ENCODE results near the gene CARMIL1. TPM values are rescaled to one million over a fixed set of nuclear protein-coding genes. Genes with fewer than 3 reads are reported as not detected.

CARMIL1 gene
- total and polyA plus RNA-seq, 12 donors = 9.2 to 36.2 (median 14.5) TPM

GRCh38 chr6:25519856-25520255 is 240.7 kb downstream of the CARMIL1 start:
- intact Hi-C loops (cut with DNase I) = no loop called here
- no peaks in the 10 kb centered on the region for H3K9me3 ChIP-seq (replicated peaks in 1 of 3)
- no peaks in the 10 kb centered on the region for H3K36me3 ChIP-seq (replicated peaks in 1 of 2)

GRCh38 chr6:25524542-25524941 is 245.4 kb downstream of the CARMIL1 start:
- H3K27ac ChIP-seq = no peak overlapping the region
- 46 to 70% (median 59%) methylated on average over 1 of the region's 1 CpG for WGBS, 4 donors
- intact Hi-C loops (cut with DNase I) = no loop called here

More at GRCh38 chr6:25519856-25520255, 240.7 kb downstream of the CARMIL1 start:
- Histone ChIP-seq H3K27me3 (no peaks in the 10 kb centered on the region), H3K27ac (no peak overlapping the region), H3K4me1 (replicated peaks in 1 of 2) (peaks cover 5 to 13% of the 10 kb centered on the region in 2 donors), H3K4me3 (no peak overlapping the region)
- DNase-seq = no peak
- TF ChIP-seq POLR2A (IDR thresholded peaks at IDR 0.05) = no peak
- no peak for TF ChIP-seq CTCF (IDR thresholded peaks at IDR 0.05)

GRCh38 chr6:25525078-25525477 is 245.9 kb downstream of the CARMIL1 start:
- H3K9me3 ChIP-seq (replicated peaks in 1 of 3) = no peaks in the 10 kb centered on the region
- intact Hi-C loops (cut with DNase I) = no loop called here
- H3K27ac ChIP-seq = no peak overlapping the region
- no peaks in the 10 kb centered on the region for H3K27me3 ChIP-seq
- no peaks in the 10 kb centered on the region for H3K36me3 ChIP-seq (replicated peaks in 1 of 2)
- WGBS, 4 donors = 86 to 92% (median 90%) methylated on average over 3 of the region's 3 CpGs
- no peak for TF ChIP-seq CTCF (IDR thresholded peaks at IDR 0.05)
- no peak overlapping the region for H3K4me3 ChIP-seq
- no peaks in the 10 kb centered on the region for H3K4me1 ChIP-seq (replicated peaks in 1 of 2)
- DNase-seq = no peak

More at GRCh38 chr6:25524542-25524941, 245.4 kb downstream of the CARMIL1 start:
- Histone ChIP-seq H3K4me1 (replicated peaks in 1 of 2) (no peaks in the 10 kb centered on the region), H3K27me3 (no peaks in the 10 kb centered on the region), H3K4me3 (no peak overlapping the region), H3K36me3 (replicated peaks in 1 of 2) (no peaks in the 10 kb centered on the region), H3K9me3 (replicated peaks in 1 of 3) (no peaks in the 10 kb centered on the region)
- DNase-seq = no peak
- TF ChIP-seq POLR2A (IDR thresholded peaks at IDR 0.05) = no peak
- no peak for TF ChIP-seq CTCF (IDR thresholded peaks at IDR 0.05)

- no peak for DNase-seq
- H3K4me3 ChIP-seq = no peak overlapping the region
- intact Hi-C loops (cut with DNase I) = no loop called here
- WGBS, 4 donors = 93 to 99% (median 95%) methylated on average over 5 of the region's 5 CpGs
- no peaks in the 10 kb centered on the region for H3K27me3 ChIP-seq
- H3K9me3 ChIP-seq (replicated peaks in 1 of 3) = no peaks in the 10 kb centered on the region
- TF ChIP-seq CTCF (IDR thresholded peaks at IDR 0.05) = no peak
- TF ChIP-seq POLR2A (IDR thresholded peaks at IDR 0.05) = no peak
- no peaks in the 10 kb centered on the region for H3K4me1 ChIP-seq (replicated peaks in 1 of 2)
- H3K27ac ChIP-seq = no peak overlapping the region
- H3K36me3 ChIP-seq (replicated peaks in 1 of 2) = peaks cover 0 to 4% of the 10 kb centered on the region in 2 donors
Measured at GRCh38 chr6:25534942-25535631, 255.9 kb downstream of the CARMIL1 start.
